ENCODE results near the gene TOLLIP. TPM values are rescaled to one million over a fixed set of nuclear protein-coding genes. Genes with fewer than 3 reads are reported as not detected.
"Not testable (repeated sequence)": the region's sequence is repeated elsewhere in the genome, so short reads cannot be mapped to it uniquely, and the experiment has no call there.

Gene TOLLIP
- total RNA-seq, 1 donor from 2014 or later, result 42.9 TPM

- H3K27me3 Mint-ChIP-seq (ENCODE audit: insufficient read depth), result peaks cover 2% of the 10 kb centered on the region
- H3K4me1 Mint-ChIP-seq (ENCODE audit: low read depth), result no peaks in the 10 kb centered on the region
- DNase-seq (ENCODE audit: low spot score), result no peak
- H3K9me3 Mint-ChIP-seq, result no peaks in the 10 kb centered on the region
- H3K4me3 Mint-ChIP-seq, result no peak overlapping the region
- H3K27ac Mint-ChIP-seq, result no peak overlapping the region
- H3K36me3 Mint-ChIP-seq (ENCODE audit: low read depth), result no peaks in the 10 kb centered on the region
- intact Hi-C loops (cut with micrococcal nuclease), result no loop called here
Observed at GRCh38 chr11:1348796-1349326, 39.4 kb upstream of the TOLLIP start.

GRCh38 chr11:1348146-1348795 is 38.8 kb upstream of the TOLLIP start:
- no peaks in the 10 kb centered on the region for H3K36me3 Mint-ChIP-seq (ENCODE audit: low read depth)
- no peak overlapping the region for H3K4me3 Mint-ChIP-seq
- intact Hi-C loops (cut with micrococcal nuclease), result no loop called here
- H3K4me1 Mint-ChIP-seq (ENCODE audit: low read depth), result no peaks in the 10 kb centered on the region
- no peak for DNase-seq (ENCODE audit: low spot score)
- H3K27me3 Mint-ChIP-seq (ENCODE audit: insufficient read depth), result peaks cover 2% of the 10 kb centered on the region
- H3K9me3 Mint-ChIP-seq, result no peaks in the 10 kb centered on the region
- H3K27ac Mint-ChIP-seq, result no peak overlapping the region

DNA sequence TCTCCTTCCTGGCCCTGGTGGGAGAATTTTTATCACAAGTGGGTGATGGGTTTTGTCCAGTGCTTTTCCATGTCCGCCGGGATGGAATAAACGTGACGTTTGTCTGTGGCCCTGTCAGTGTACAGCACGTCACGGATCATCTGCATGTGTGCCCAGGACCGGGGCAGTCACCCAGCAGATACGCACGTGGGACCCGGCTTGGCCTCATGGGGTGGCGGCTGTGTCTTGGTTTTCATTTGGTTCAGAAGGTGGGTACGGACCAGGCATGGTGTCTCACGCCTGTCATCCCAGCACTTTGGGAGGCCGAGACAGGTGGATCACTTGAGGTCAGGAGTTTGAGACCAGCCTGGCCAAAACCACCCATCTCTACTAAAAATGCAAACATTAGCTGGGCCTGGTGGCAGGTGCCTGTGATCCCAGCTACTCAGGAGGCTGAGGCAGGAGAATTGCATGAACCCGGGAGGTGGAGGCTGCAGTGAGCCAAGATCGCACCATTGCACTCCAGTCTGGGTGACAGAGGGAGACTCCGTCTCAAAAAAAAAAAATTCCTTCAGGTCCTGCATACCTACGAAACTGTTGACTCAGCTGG is 38.1 kb upstream of the TOLLIP start:
- H3K9me3 Mint-ChIP-seq; H3K4me3 Mint-ChIP-seq; H3K36me3 Mint-ChIP-seq (ENCODE audit: low read depth); H3K27ac Mint-ChIP-seq; H3K27me3 Mint-ChIP-seq (ENCODE audit: insufficient read depth); DNase-seq (ENCODE audit: low spot score); H3K4me1 Mint-ChIP-seq (ENCODE audit: low read depth); intact Hi-C loops (cut with micrococcal nuclease): not testable (repeated sequence)

DNA sequence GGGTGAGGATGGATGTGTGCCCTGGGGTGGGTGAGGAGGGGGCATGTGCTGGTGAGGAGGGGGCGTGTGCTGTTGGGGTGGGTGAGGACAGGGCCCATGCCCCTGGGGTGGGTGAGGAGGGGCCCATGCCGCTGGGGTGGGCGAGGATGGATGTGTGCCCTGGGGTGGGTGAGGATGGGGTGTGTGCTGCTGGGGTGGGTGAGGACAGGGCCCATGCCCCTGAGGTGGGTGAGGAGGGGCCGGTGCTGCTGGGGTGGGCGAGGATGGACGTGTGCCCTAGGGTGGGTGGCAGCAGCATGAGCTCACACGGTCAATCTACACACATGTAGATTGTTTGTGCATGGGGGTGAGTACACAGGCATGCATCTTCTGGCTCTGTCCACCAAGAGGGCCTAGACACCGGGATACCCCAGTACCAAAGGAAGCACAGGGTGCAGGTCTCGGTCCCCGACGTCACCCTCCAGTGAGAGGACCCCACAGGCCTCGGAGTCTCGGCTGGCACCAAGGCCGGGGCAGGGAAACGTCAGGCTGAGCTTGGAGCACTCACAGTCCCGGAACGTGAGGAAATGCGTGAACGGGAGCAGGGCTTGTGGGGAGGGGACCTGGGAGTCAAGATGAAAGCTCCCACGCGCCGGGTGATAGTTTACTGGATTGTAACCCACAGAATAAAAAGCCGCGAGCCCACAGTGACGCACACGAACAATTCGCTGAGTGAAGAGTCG is 37.4 kb upstream of the TOLLIP start:
- no peak for DNase-seq (ENCODE audit: low spot score)
- no peaks in the 10 kb centered on the region for H3K36me3 Mint-ChIP-seq (ENCODE audit: low read depth)
- H3K27ac Mint-ChIP-seq, result no peak overlapping the region
- H3K27me3 Mint-ChIP-seq (ENCODE audit: insufficient read depth), result no peaks in the 10 kb centered on the region
- H3K4me3 Mint-ChIP-seq, result no peak overlapping the region
- no peaks in the 10 kb centered on the region for H3K4me1 Mint-ChIP-seq (ENCODE audit: low read depth)
- intact Hi-C loops (cut with micrococcal nuclease), result no loop called here
- H3K9me3 Mint-ChIP-seq, result no peaks in the 10 kb centered on the region

DNA sequence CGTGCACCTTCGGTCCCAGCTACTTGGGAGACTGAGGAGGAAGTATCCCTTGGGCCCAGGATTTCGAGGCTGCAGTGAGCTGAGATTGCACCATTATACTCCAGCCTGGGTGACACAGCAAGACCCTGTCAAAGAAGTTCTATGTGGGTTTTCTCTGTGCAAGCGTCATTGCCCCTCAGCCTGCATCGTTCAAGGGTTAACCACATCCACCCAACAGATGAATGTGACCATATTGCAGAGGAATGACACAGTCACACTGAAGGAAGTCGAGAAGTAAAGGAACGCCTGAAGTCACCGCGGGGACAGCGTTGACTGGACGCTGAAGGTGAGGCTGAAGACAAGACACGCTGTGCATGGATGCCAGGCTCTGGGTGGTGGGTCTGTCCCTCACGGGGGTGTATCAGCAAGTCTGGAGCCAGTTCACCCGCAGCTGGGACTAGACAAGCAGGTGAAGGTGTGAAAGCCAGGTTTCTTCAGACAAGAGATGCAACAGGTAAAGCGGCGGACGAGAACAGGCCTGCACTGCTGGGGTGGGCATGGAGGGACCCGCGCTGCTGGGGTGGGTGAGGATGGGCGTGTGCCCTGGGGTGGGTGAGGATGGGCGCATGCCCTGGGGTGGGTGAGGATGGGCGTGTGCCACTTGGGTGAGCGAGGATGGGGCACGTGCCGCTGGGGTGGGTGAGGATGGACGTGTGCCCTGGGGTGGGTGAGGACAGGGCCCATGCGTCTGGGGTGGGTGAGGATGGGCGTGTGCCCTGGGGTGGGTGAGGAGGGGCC is 36.5 kb upstream of the TOLLIP start:
- Mint-ChIP-seq H3K27ac (no peak overlapping the region), H3K36me3 (ENCODE audit: low read depth) (no peaks in the 10 kb centered on the region), H3K4me1 (ENCODE audit: low read depth) (no peaks in the 10 kb centered on the region), H3K27me3 (ENCODE audit: insufficient read depth) (no peaks in the 10 kb centered on the region), H3K9me3 (no peaks in the 10 kb centered on the region), H3K4me3 (no peak overlapping the region)
- intact Hi-C loops (cut with micrococcal nuclease), result no loop called here
- no peak for DNase-seq (ENCODE audit: low spot score)

- H3K4me1 Mint-ChIP-seq (ENCODE audit: low read depth), result no peaks in the 10 kb centered on the region
- H3K27me3 Mint-ChIP-seq (ENCODE audit: insufficient read depth), result no peaks in the 10 kb centered on the region
- intact Hi-C loops (cut with micrococcal nuclease), result no loop called here
- H3K27ac Mint-ChIP-seq, result no peak overlapping the region
- H3K36me3 Mint-ChIP-seq (ENCODE audit: low read depth), result no peaks in the 10 kb centered on the region
- no peaks in the 10 kb centered on the region for H3K9me3 Mint-ChIP-seq
- H3K4me3 Mint-ChIP-seq, result no peak overlapping the region
- DNase-seq (ENCODE audit: low spot score), result no peak
Observed at GRCh38 chr11:1344056-1344635, 34.7 kb upstream of the TOLLIP start.

DNA sequence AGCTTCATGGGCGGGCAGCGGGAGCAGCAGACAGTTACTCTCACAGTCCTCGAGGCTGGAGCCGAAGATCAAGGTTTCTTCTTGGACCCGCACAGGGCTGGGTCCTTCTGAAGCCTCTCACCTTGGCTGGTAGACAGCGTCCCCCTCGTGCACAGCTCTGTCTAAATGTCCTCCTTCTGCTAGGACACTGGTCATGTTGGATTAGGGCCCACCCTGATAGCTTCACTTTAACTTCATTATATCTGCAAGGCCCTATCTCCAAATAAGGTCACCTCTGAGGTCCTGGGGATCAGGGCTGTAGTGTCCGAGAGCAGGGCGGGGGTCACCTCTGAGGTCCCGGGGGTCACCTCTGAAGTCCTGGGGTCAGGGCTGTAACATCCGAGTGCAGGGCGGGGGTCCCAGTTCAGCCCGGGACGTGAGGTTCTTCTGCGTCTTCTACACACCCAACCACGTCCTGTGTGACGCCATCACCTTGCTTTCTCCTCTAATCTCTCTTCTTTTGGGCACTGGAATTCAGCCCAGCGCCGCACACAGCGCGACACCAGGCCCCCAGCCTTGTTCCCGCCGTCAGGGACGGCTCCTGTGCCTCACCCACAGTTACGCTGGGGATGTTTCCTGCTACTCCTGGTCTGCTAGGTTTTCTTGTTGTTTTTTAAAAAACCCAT is 34.1 kb upstream of the TOLLIP start:
- Mint-ChIP-seq H3K9me3 (no peaks in the 10 kb centered on the region), H3K27me3 (ENCODE audit: insufficient read depth) (no peaks in the 10 kb centered on the region), H3K4me1 (ENCODE audit: low read depth) (no peaks in the 10 kb centered on the region), H3K36me3 (ENCODE audit: low read depth) (no peaks in the 10 kb centered on the region), H3K4me3 (no peak overlapping the region), H3K27ac (no peak overlapping the region)
- intact Hi-C loops (cut with micrococcal nuclease), result no loop called here
- no peak for DNase-seq (ENCODE audit: low spot score)

- intact Hi-C loops (cut with micrococcal nuclease), result no loop called here
- H3K4me1 Mint-ChIP-seq (ENCODE audit: low read depth), result no peaks in the 10 kb centered on the region
- H3K4me3 Mint-ChIP-seq, result no peak overlapping the region
- no peaks in the 10 kb centered on the region for H3K9me3 Mint-ChIP-seq
- no peak overlapping the region for H3K27ac Mint-ChIP-seq
- H3K27me3 Mint-ChIP-seq (ENCODE audit: insufficient read depth), result peaks cover 6% of the 10 kb centered on the region
- H3K36me3 Mint-ChIP-seq (ENCODE audit: low read depth), result no peaks in the 10 kb centered on the region
- no peak for DNase-seq (ENCODE audit: low spot score)
Observed at GRCh38 chr11:1342946-1343345, 33.5 kb upstream of the TOLLIP start.

GRCh38 chr11:1341928-1342524 is 32.6 kb upstream of the TOLLIP start:
- no peaks in the 10 kb centered on the region for H3K36me3 Mint-ChIP-seq (ENCODE audit: low read depth)
- H3K9me3 Mint-ChIP-seq, result no peaks in the 10 kb centered on the region
- no peak overlapping the region for H3K4me3 Mint-ChIP-seq
- H3K4me1 Mint-ChIP-seq (ENCODE audit: low read depth), result no peaks in the 10 kb centered on the region
- no peak for DNase-seq (ENCODE audit: low spot score)
- intact Hi-C loops (cut with micrococcal nuclease), result no loop called here
- no peak overlapping the region for H3K27ac Mint-ChIP-seq
- H3K27me3 Mint-ChIP-seq (ENCODE audit: insufficient read depth), result peaks cover 9% of the 10 kb centered on the region

GRCh38 chr11:1341226-1341625 is 31.8 kb upstream of the TOLLIP start:
- H3K4me3 Mint-ChIP-seq; H3K27me3 Mint-ChIP-seq (ENCODE audit: insufficient read depth); intact Hi-C loops (cut with micrococcal nuclease); H3K4me1 Mint-ChIP-seq (ENCODE audit: low read depth); DNase-seq (ENCODE audit: low spot score); H3K27ac Mint-ChIP-seq; H3K36me3 Mint-ChIP-seq (ENCODE audit: low read depth); H3K9me3 Mint-ChIP-seq: not testable (repeated sequence)

GRCh38 chr11:1340111-1340510 is 30.7 kb upstream of the TOLLIP start:
- intact Hi-C loops (cut with micrococcal nuclease), result no loop called here
- no peak overlapping the region for H3K27ac Mint-ChIP-seq
- peaks cover 9% of the 10 kb centered on the region for H3K27me3 Mint-ChIP-seq (ENCODE audit: insufficient read depth)
- DNase-seq (ENCODE audit: low spot score), result no peak
- peaks cover 8% of the 10 kb centered on the region for H3K4me1 Mint-ChIP-seq (ENCODE audit: low read depth)
- H3K9me3 Mint-ChIP-seq, result no peaks in the 10 kb centered on the region
- H3K4me3 Mint-ChIP-seq, result no peak overlapping the region
- no peaks in the 10 kb centered on the region for H3K36me3 Mint-ChIP-seq (ENCODE audit: low read depth)
